SJSA1 (cell line): ENCODE results near the gene PRSS23. TPM values are rescaled to one million over a fixed set of nuclear protein-coding genes. Genes with fewer than 3 reads are reported as not detected.

Experiments used
- total RNA-seq: library from RNA; depleted of rRNA; stranded (reverse); fragments of >200 nt; shearing (Covaris generic); gene quantifications from 2 replicates; pipeline ENCODE4 v1.2.3, GENCODE V29; 2014; rRNA removed

Gene PRSS23
- total RNA-seq, 1 experiment from 2014 or later = 71.6 TPM

Other genes starting within 250 kb of the PRSS23 start
- gene ME3, start 127.9 kb upstream of the PRSS23 start, total RNA-seq = 2.9 and 6.2 TPM in 2 replicates
- gene FZD4, start 154.9 kb downstream of the PRSS23 start, total RNA-seq = 0.91 and 1.6 TPM in 2 replicates
- 6.0 and 6.4 TPM in 2 replicates for gene TMEM135, start 237.4 kb downstream of the PRSS23 start, total RNA-seq